ENCODE data around the gene WAS.
"Not testable (repeated sequence)": the region's sequence is repeated elsewhere in the genome, so short reads cannot be mapped to it uniquely, and the experiment has no call there.

GRCh38 chrX:48691746-48692145 lies 8.1 kb downstream of the WAS start:
- TF ChIP-seq USF2 (IDR thresholded peaks at IDR 0.05); REST (IDR thresholded peaks at IDR 0.05); CHD2 (IDR thresholded peaks at IDR 0.05; ENCODE audit: low read length, partially characterized antibody); CTCF (IDR thresholded peaks at IDR 0.05); CHD4 (IDR thresholded peaks at IDR 0.05; ENCODE audit: borderline replicate concordance); RFX5 (IDR thresholded peaks at IDR 0.05); TP53 (CRISPR knock-in tag; IDR thresholded peaks at IDR 0.05): not testable (repeated sequence)

Data from A549 (cell line).